ENCODE results near the gene RNF215.
"Not testable (repeated sequence)": the region's sequence is repeated elsewhere in the genome, so short reads cannot be mapped to it uniquely, and the experiment has no call there.

Gene RNF215

DNA sequence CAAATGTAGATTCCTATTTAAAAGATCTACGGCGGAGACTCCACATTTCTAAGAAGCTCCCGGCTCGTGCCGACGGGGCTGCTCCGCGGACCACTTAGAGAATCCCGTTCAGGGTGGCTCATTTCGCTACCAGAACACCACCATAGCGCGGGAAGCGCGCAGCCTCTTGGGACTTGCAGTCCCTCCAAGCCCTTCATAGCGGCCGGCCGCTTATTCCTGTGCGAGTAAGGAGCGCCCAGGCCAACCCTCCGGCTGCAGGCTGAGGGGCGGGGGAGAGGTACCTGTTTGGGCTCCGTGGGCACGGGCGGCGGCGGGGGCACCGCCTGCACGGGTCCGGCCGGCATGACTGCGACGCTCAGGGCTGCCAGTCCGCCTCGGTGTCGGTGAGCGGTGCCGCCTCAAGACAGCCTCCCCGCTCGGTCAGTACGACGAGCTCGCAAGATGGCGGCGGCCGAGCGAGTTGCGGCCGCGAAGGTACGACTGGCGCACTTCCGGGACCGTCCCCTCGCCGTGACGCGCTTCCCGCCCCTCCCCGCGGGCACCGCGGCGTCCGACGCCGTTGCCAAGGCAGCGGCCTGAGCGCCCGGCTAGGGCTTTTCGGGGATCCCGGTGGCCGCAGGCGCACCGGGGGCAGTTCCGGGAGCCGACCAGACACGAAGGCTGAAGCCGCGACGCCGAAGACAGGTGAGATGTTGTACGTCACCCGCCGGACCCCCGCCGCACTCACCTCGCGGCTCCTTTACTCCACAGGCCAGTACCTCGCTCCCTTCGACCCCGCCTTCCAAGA is 30.6 kb downstream of the RNF215 start, which contains the start of the genes CCDC157 and SF3A1:
Gene CCDC157 (plus strand): TSS at position 559 of the 787 bp plus-strand sequence. CDS start 8,994 bp downstream, outside the sequence.
Gene SF3A1 (minus strand): TSS at position 446 of the 787 bp plus-strand sequence. CDS start 102 bp downstream, at position 344.
- DNase-seq = peak; percentile 57

- no peak for DNase-seq
Measured at GRCh38 chr22:30354644-30355043, 32.6 kb downstream of the RNF215 start.

DNA sequence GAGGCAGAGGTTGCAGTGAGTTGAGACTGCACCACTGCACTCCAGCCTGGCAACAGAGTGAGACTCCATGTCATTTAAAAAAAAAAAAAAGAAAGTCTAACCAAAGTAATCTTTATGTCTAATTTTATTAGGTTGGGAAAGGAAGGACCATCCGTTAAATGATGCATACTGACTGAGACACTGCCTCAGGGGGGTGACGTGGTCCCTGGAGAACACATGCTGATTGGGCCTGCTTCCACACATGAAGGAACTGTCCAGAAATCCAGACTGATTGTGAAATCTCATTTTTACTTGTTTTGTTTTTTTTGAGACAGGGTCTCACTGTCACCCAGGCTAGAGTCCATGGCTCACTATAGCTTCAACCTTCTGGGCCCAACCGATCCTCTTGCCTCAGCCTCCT is 36.0 kb downstream of the RNF215 start:
- no peak for DNase-seq

DNA sequence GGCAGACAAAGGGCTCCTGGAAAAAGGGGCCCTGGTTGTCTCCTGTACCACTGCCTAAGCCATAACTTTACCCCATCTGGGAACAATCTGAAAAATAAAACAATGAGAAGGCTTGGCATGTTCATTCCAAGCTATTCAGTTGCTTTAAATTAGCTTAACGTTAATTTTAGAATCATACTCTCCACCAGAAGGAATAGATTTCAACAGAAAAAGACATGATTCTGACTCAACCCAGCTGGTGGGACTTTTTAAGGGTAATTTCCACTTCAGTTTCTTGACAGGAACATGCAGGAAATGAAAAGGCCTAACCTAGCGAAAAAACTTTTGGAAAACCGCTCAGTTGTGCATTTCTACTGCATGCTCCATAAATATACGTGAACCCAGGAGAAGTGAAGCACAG is 38.4 kb downstream of the RNF215 start:
- no peak for DNase-seq

DNA sequence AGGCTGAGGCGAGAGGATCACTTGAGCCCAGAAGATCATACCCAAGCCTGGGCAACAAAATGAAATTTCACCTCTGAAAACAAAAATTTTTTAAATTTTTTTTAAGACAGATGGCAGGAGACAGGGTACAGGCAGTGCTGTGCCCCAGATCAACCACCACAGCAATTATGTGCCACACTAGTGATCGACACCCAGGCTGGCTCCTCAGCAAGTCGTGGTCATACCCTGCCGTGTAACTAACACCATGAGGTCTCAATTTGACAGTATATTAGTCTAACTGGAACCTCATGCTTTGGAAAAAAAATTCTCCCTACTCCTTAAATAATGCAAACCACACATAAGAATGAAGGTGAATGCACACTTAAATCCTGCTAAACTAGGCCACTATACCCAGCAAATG is 38.8 kb downstream of the RNF215 start:
- no peak for DNase-seq

DNA sequence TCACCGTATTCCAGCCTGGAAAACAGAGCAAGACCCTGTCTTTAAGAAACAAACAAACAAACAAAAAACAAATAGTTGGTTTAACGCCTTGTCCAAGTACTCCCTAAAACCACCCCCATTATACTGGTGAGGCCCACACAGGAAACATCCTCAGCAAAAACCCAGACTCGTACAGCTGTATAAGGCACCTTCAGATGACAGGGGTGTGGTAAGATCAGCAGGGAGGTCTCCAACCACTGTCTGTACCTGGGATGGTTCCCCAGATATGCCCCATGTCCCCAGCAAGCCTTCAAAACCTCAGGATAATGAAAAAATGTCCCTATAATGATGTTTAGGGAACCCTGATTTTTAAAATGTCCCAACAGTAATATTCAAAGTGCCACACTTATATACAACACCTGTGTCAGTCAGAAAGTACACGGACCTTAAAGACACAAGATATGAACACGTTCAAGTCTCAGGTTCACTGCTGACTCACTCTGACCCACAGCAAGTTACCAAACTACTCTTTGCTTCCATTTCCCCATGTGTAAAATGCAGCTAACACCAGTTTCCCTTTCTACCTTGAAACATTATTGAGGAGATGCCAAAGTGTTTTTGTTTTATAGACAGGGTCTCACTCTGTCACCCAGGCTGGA is 39.8 kb downstream of the RNF215 start:
- DNase-seq = no peak

- no peak for DNase-seq
Measured at GRCh38 chr22:30344447-30345200, 42.6 kb downstream of the RNF215 start.

DNA sequence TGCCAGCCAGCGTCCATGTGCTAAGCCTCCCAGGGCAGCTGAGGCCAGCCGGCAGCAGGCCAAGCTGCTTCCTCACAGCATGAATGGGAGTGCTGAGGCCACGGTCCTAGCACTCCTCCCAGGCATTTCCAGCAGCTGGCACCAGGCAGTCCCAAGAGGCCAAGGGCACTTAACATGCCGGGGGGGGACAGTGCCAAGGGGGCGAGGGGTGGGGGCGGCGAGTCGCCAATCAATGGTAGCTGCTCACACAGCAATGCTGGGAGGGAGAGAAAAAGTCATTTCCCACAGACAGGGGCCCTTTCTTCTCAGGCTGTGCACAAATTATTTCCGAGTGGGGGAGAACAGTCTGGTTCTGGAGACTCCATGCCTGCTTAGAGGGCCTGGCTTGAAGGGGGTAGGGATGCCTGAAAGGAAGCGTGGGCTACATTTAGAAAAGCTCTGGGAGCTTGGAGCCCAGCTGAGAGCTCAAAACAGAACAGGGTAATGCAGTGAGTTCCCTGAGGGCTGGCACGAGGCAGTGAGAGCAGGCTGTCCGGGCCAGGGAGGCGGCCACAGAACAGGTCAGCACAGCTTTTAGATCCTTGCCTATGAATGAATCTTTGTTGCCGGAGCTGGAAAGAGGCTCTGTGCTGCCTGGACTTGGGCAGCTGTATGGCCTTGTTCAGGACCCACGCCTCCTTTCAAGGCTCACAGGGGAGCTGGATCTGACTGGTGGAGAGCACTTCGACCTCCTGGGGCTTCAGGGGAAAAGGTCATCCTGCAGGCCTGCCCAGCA is 46.1 kb downstream of the RNF215 start:
- no peak for DNase-seq

- no peak for DNase-seq
Measured at GRCh38 chr22:30338802-30339201, 48.4 kb downstream of the RNF215 start.

- DNase-seq = not testable (repeated sequence)
Measured at GRCh38 chr22:30338341-30338740, 48.9 kb downstream of the RNF215 start.

- DNase-seq = no peak
Measured at GRCh38 chr22:30337461-30337778, 49.8 kb downstream of the RNF215 start.

DNA sequence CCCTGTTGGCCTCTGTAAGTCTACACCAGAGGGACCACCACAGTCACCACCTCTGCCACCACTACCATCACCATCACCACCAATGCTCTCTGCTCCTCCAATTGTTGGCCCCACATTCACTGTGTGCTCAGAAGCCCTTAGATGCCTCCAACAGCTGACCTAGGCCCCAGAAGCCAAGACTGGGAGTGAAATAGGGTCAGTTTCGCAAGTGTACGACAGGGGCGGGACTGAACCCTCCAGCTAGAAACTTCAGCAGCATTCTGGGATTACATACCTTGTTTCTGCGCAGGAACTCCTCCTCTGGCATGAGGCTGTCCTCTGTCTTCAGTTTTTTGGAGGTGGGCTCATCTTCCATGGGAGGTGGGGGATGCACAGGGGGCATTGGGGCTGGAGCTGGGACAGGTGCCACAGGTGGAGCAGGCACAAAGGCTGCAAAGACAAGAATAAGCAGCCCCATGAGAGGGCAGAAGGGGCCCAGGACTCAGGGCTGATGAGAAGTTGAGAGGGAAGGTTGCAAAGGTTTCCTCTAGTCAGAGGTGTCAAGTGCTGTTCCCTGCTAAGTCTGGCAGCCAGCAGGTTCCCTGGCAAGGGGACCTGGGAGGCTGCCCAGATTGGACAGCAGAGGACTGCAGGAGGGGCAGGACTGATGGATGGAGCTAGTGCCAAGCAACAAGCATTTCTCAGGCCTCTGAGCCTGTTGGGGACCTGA is 50.3 kb downstream of the RNF215 start:
- DNase-seq = no peak

DNA sequence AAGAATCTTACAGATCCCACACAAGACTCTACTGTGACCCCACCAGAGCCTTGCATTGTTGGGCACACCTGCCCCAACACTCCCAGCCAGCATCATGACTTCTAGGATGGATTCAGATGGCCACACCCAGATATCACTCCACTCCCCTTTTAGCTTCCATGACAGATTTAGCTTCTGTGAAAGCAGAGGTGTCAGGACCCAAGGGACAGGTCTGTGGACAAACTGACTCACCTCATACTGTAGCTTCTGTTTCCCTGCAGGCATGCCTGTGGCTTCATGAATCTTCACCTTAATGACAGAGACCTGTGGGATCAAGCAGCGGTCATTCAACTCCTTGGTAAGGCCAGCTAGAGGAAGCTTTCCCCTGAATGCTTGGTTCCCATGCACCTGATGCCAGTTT is 52.0 kb downstream of the RNF215 start:
- no peak for DNase-seq

- DNase-seq = no peak
Measured at GRCh38 chr22:30334646-30335045, 52.6 kb downstream of the RNF215 start.

DNA sequence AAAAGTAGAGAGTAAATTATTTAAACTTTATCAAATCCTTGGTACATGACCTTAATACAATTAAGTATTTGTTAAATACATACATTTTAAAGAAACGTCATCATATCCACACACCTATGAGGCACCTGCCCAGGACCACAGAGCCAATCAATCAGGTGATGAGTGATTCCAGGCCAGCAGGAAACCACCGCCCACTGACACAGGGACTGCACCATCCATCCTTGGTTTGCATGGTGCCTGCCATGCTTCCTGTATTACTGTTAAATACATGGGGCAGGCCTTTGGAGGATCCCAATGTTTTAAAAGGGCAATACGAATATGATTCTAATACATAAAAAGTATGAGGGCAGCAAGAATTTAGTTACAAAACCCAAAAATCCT is 53.5 kb downstream of the RNF215 start:
- no peak for DNase-seq

GRCh38 chr22:30332994-30333706 is 54.1 kb downstream of the RNF215 start:
- no peak for DNase-seq

DNA sequence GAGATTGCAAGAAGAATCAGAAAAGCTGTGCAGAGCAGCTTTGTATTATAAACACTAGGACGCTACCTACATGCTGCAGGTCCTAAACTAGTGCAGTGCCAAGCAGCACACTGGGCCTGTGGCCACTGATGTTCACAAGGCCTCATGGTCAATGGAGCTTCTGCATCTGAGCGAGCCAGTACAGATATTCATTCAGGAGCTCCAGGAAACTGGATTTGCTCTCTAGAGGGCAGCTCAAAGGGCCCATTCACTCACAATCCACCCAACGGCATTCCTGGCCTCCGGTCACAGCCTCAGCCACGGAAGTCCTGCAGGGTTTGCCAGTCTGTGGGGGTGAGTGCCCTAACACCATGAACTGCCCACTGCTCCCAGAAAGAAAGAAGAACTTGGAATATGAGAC is 54.7 kb downstream of the RNF215 start:
- no peak for DNase-seq

Measured in GF-D8 (cell line).